Stomach (tissue), 4 donors: ENCODE data around the gene DCAF8.

Experiments
- POLR2A ChIP-seq, 4 donors: fragments of 450-650 bp; IDR thresholded peaks; one replicate each; pipeline ENCODE4 v1.6.1; 2016; ENCODE audit warnings: antibody characterized with exemption in 4 of 4, control low read depth in 2 of 4, mild to moderate bottlenecking in 1 of 4, moderate library complexity in 1 of 4
- TF ChIP-seq, protein P1 (sequence below), 7 experiments: fragments of 450-650 bp in 4 of 7; fragments of 200-600 bp in 3 of 7; sonication (generic) in 3 of 7; IDR thresholded peaks; one replicate each; pipeline ENCODE4 v1.5.1; 2016 to 2019; ENCODE audit warnings: antibody characterized with exemption in 7 of 7, control low read depth in 2 of 7, mild to moderate bottlenecking in 1 of 7

DNA sequence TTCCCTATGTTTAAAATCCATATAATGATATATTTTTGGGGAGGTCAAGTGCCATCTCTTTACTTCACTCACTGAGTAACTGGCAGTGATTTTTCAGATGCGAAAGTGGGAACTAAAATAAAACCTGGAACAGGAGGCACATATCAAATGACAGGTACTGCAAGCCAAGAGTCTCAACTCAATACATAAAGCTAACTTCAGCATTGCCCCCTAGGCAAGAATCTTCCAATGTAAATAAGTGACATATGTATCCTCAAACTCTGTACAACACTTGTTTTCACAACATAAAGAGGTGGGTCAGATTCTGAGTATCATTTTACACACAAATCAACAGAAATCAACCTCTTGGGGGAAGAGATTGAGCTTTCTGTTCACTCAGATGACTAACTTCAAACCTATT lies 18.1 kb downstream of the DCAF8 start:
- no peak for TF ChIP-seq POLR2A (IDR thresholded peaks at IDR 0.05)
- TF ChIP-seq, protein P1, sequence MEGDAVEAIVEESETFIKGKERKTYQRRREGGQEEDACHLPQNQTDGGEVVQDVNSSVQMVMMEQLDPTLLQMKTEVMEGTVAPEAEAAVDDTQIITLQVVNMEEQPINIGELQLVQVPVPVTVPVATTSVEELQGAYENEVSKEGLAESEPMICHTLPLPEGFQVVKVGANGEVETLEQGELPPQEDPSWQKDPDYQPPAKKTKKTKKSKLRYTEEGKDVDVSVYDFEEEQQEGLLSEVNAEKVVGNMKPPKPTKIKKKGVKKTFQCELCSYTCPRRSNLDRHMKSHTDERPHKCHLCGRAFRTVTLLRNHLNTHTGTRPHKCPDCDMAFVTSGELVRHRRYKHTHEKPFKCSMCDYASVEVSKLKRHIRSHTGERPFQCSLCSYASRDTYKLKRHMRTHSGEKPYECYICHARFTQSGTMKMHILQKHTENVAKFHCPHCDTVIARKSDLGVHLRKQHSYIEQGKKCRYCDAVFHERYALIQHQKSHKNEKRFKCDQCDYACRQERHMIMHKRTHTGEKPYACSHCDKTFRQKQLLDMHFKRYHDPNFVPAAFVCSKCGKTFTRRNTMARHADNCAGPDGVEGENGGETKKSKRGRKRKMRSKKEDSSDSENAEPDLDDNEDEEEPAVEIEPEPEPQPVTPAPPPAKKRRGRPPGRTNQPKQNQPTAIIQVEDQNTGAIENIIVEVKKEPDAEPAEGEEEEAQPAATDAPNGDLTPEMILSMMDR (IDR thresholded peaks at IDR 0.05), result no peak
